ENCODE results near the gene OR14C36. TPM values are rescaled to one million over a fixed set of nuclear protein-coding genes. Genes with fewer than 3 reads are reported as not detected.

OR14C36 gene
- under 1 TPM in 1 of 2 donors, not detected in 1; 0.34 TPM for total RNA-seq

DNA sequence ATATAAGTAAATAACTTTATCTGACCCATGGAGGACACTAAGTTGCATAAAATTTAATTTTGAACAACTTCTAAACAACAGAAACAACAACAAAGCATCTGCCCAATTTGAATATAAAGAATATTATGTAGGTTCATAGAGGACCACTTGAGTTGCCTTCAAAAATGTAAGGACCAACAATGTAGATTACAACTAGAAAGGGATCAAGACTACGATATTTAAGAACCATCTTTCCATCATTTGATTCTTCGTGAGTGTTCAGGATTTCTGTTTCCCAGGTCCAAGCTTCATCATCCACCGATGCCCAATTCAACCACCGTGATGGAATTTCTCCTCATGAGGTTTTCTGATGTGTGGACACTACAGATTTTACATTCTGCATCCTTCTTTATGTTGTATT, at the start of gene OR14C36:
OR14C36 (plus strand) TSS at position 301 of the 400 bp plus-strand sequence; CDS start at position 301, 0 bp downstream.

DNA sequence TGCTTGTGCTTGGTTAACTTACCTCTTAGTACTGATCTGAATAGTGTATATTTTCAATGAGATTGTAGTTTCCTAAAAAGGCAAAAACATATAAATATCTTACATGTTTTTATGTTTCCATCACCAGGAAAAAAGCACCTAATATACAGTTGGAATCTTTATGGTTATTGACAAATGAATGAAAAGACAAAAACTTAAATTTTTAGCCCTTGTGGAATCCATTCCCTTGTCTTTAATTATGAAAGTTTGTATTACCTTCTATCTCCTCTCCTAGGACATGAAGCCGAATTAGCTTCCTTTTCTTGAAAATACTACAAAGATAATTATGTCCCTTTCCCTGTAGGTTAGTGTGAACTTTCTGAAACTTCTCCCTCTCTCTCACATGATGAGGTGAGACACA, 45.3 kb upstream of the OR14C36 start, which contains the start of gene OR2T12:
OR2T12 (minus strand) TSS at position 101 of the 400 bp plus-strand sequence. CDS start 7,846 bp downstream, outside the sequence.

GRCh38 chr1:248324468-248324867, 24.1 kb upstream of the OR14C36 start, which contains the start of gene OR2M7:
Gene OR2M7, minus strand, starts transcription at chr1:248324568. Its CDS starts 0 bp downstream, at chr1:248324568.

GRCh38 chr1:248361121-248361715, 12.6 kb downstream of the OR14C36 start, which contains the start of gene OR2T4:
Gene OR2T4, plus strand, starts transcription at chr1:248361665. Its CDS starts 0 bp downstream, at chr1:248361665.

DNA sequence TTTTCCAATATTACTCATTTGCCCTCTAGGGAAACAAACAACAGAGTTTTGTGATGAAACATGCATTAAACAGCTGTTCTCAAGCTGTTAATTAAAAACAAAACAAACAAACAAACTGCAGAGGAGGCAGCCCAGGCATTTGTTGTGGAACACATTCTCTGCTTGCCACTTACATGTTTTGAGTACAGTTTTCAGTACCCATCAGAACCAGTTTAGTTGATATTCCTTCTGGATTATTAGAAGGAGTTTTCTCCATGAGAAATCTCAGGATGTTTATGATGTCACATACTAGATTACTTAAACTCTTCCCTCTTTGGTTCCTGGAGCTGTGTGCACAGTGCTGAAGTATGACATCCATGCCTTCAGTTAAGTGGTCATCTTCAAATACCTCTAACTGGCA, 26.9 kb downstream of the OR14C36 start, which contains the start of gene OR2T6:
OR2T6 (plus strand) TSS at position 301 of the 400 bp plus-strand sequence. CDS start 11,863 bp downstream, outside the sequence.

Other genes starting within 250 kb of the OR14C36 start
- not detected for gene OR2M5, start 203.6 kb upstream of the OR14C36 start, total RNA-seq
- not detected for gene OR2M2, start 174.0 kb upstream of the OR14C36 start, total RNA-seq
- not detected for gene OR2M3, start 151.5 kb upstream of the OR14C36 start, total RNA-seq
- not detected for gene OR2M4, start 117.4 kb upstream of the OR14C36 start, total RNA-seq
- gene OR2T33, start 70.8 kb upstream of the OR14C36 start, total RNA-seq = not detected
- not detected for gene OR2T12, start 45.4 kb upstream of the OR14C36 start, total RNA-seq
- not detected for gene OR2M7, start 24.2 kb upstream of the OR14C36 start, total RNA-seq
- not detected for gene OR2T4, start 12.9 kb downstream of the OR14C36 start, total RNA-seq
- not detected for gene OR2T6, start 27.0 kb downstream of the OR14C36 start, total RNA-seq
- gene OR2T1, start 54.3 kb downstream of the OR14C36 start, total RNA-seq = not detected
- not detected for gene OR2T2, start 96.9 kb downstream of the OR14C36 start, total RNA-seq
- not detected for gene OR2T3, start 124.6 kb downstream of the OR14C36 start, total RNA-seq
- gene OR2T5, start 139.8 kb downstream of the OR14C36 start, total RNA-seq = not detected
- not detected for gene OR2G6, start 159.3 kb downstream of the OR14C36 start, total RNA-seq
- gene OR2T29, start 214.0 kb downstream of the OR14C36 start, total RNA-seq = not detected
- not detected for gene OR2T34, start 226.0 kb downstream of the OR14C36 start, total RNA-seq
- not detected for gene OR2T10, start 248.9 kb downstream of the OR14C36 start, total RNA-seq

Measured in melanocyte of skin (primary cell).